ENCODE data around the gene LRTM2.

The LRTM2 gene

GRCh38 chr12:1869145-1869544, 48.8 kb downstream of the LRTM2 start:
- Histone ChIP-seq H3K4me1 (ENCODE audit: control insufficient read depth, low read depth, low read length) (no peaks in the 10 kb centered on the region), H3K36me3 (ENCODE audit: control insufficient read depth, low read depth, low read length) (no peaks in the 10 kb centered on the region), H3K4me3 (ENCODE audit: low read length) (no peak overlapping the region), H3K27ac (ENCODE audit: low read length) (no peak overlapping the region), H3K27me3 (ENCODE audit: control insufficient read depth, insufficient read depth, low read length) (no peaks in the 10 kb centered on the region), H3K9ac (ENCODE audit: low read length) (no peak overlapping the region), H3K9me3 (ENCODE audit: control insufficient read depth, low read depth, low read length) (no peaks in the 10 kb centered on the region)

GRCh38 chr12:1870086-1870485, 49.7 kb downstream of the LRTM2 start:
- no peaks in the 10 kb centered on the region for H3K4me1 ChIP-seq (ENCODE audit: control insufficient read depth, low read depth, low read length)
- no peaks in the 10 kb centered on the region for H3K9me3 ChIP-seq (ENCODE audit: control insufficient read depth, low read depth, low read length)
- H3K9ac ChIP-seq (ENCODE audit: low read length): no peak overlapping the region
- no peak overlapping the region for H3K27ac ChIP-seq (ENCODE audit: low read length)
- H3K36me3 ChIP-seq (ENCODE audit: control insufficient read depth, low read depth, low read length): no peaks in the 10 kb centered on the region
- no peak overlapping the region for H3K4me3 ChIP-seq (ENCODE audit: low read length)
- no peaks in the 10 kb centered on the region for H3K27me3 ChIP-seq (ENCODE audit: control insufficient read depth, insufficient read depth, low read length)

DNA sequence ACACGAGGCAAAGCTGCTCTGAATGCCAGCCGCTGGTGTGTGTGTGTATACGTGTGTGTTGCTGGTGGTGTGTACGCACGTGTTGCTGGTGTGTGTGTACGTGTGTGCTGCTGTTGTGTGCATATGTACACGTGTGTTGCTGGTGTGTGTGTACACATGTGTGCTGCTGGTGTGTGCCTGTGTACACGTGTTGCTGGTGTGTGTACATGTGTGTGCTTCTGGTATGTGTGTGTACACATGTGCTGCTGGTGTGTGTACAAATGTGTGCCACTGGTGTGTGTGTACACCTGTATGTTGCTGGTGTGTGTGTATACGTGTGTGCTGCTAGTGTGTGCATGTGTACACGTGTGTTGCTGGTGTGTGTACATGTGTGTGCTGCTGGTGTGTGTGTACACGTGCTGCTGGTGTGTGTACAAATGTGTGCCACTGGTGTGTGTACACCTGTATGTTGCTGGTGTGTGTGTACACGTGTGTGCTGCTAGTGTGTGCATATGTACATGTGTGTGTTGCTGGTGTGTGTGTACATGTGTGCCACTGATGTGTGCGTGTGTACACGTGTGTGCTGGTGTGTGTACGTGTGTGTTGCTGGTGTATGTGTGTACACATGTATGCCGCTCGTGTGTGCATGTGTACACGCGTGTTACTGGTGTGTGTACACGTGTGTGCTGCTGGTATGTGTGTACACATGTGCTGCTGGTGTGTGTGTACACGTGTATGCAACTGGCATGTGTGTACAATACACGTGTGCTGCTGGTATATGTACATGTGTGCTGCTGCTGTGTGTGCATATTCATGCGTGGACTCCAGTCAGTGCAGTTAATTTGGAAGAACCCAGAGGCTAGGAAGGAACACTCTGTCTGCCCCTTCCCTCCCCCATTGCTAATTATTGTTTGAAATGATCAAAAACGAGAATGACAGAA, 50.9 kb downstream of the LRTM2 start:
- no peak overlapping the region for H3K9ac ChIP-seq (ENCODE audit: low read length)
- no peaks in the 10 kb centered on the region for H3K27me3 ChIP-seq (ENCODE audit: control insufficient read depth, insufficient read depth, low read length)
- no peaks in the 10 kb centered on the region for H3K4me1 ChIP-seq (ENCODE audit: control insufficient read depth, low read depth, low read length)
- H3K4me3 ChIP-seq (ENCODE audit: low read length): no peak overlapping the region
- H3K27ac ChIP-seq (ENCODE audit: low read length): no peak overlapping the region
- H3K36me3 ChIP-seq (ENCODE audit: control insufficient read depth, low read depth, low read length): no peaks in the 10 kb centered on the region
- H3K9me3 ChIP-seq (ENCODE audit: control insufficient read depth, low read depth, low read length): no peaks in the 10 kb centered on the region

- no peak overlapping the region for H3K4me3 ChIP-seq (ENCODE audit: low read length)
Observed at GRCh38 chr12:1872001-1872400, 51.6 kb downstream of the LRTM2 start.

GRCh38 chr12:1872448-1872847, 52.1 kb downstream of the LRTM2 start:
- H3K9me3 ChIP-seq (ENCODE audit: control insufficient read depth, low read depth, low read length): no peaks in the 10 kb centered on the region

More at GRCh38 chr12:1872001-1872400, 51.6 kb downstream of the LRTM2 start:
- no peaks in the 10 kb centered on the region for H3K36me3 ChIP-seq (ENCODE audit: control insufficient read depth, low read depth, low read length)
- H3K9ac ChIP-seq (ENCODE audit: low read length): no peak overlapping the region
- H3K4me1 ChIP-seq (ENCODE audit: control insufficient read depth, low read depth, low read length): no peaks in the 10 kb centered on the region
- no peaks in the 10 kb centered on the region for H3K9me3 ChIP-seq (ENCODE audit: control insufficient read depth, low read depth, low read length)
- no peak overlapping the region for H3K27ac ChIP-seq (ENCODE audit: low read length)
- H3K27me3 ChIP-seq (ENCODE audit: control insufficient read depth, insufficient read depth, low read length): no peaks in the 10 kb centered on the region

GRCh38 chr12:1873531-1874510, 53.5 kb downstream of the LRTM2 start:
- no peak overlapping the region for H3K4me3 ChIP-seq (ENCODE audit: low read length)
- no peaks in the 10 kb centered on the region for H3K36me3 ChIP-seq (ENCODE audit: control insufficient read depth, low read depth, low read length)
- H3K27ac ChIP-seq (ENCODE audit: low read length): no peak overlapping the region
- no peaks in the 10 kb centered on the region for H3K4me1 ChIP-seq (ENCODE audit: control insufficient read depth, low read depth, low read length)
- H3K27me3 ChIP-seq (ENCODE audit: control insufficient read depth, insufficient read depth, low read length): no peaks in the 10 kb centered on the region
- no peaks in the 10 kb centered on the region for H3K9me3 ChIP-seq (ENCODE audit: control insufficient read depth, low read depth, low read length)
- no peak overlapping the region for H3K9ac ChIP-seq (ENCODE audit: low read length)

More at GRCh38 chr12:1872448-1872847, 52.1 kb downstream of the LRTM2 start:
- Histone ChIP-seq H3K4me3 (ENCODE audit: low read length) (no peak overlapping the region), H3K27me3 (ENCODE audit: control insufficient read depth, insufficient read depth, low read length) (no peaks in the 10 kb centered on the region), H3K9ac (ENCODE audit: low read length) (no peak overlapping the region), H3K27ac (ENCODE audit: low read length) (no peak overlapping the region), H3K36me3 (ENCODE audit: control insufficient read depth, low read depth, low read length) (no peaks in the 10 kb centered on the region), H3K4me1 (ENCODE audit: control insufficient read depth, low read depth, low read length) (no peaks in the 10 kb centered on the region)

DNA sequence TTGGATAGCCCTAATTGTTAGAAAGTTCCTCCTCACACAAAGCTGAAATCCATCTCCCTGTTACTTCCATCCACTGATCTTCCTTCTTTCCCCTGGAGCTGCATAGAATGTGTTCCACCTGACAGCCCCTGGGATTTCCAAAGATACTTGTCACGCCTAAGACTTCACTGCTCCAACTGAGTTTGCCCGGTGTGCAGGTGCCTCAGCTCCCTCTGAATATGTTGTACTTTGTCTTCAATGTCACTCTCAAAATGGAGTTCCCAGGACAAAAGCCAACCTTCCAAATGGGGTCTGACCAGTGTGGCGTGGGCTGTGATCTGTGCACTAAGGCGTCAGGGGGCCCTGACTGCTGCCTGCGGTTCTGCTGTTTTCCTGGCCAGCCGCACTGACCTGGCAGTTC, 55.2 kb downstream of the LRTM2 start:
- Histone ChIP-seq H3K4me3 (ENCODE audit: low read length) (no peak overlapping the region), H3K36me3 (ENCODE audit: control insufficient read depth, low read depth, low read length) (no peaks in the 10 kb centered on the region), H3K9ac (ENCODE audit: low read length) (no peak overlapping the region), H3K9me3 (ENCODE audit: control insufficient read depth, low read depth, low read length) (no peaks in the 10 kb centered on the region), H3K27ac (ENCODE audit: low read length) (no peak overlapping the region), H3K4me1 (ENCODE audit: control insufficient read depth, low read depth, low read length) (no peaks in the 10 kb centered on the region), H3K27me3 (ENCODE audit: control insufficient read depth, insufficient read depth, low read length) (no peaks in the 10 kb centered on the region)

DNA sequence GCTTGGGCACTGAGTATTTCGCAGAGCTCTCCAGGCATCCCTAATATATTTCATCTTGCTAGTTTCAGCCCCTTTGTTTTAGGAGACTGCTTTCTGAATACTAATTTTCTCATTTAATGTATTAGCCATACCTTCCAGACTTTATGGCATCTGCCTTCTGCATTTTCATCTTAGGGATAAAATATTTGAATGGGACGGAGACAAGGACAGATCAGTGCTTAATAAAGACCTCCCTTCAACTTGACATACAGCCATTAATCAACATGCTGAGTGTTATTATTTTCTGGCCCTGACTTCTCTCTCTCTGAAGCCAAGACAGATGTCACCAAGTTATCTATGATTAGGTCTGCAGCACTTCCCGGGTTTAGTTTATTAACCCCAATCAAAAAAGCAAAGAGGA, 55.7 kb downstream of the LRTM2 start:
- H3K36me3 ChIP-seq (ENCODE audit: control insufficient read depth, low read depth, low read length): no peaks in the 10 kb centered on the region
- H3K9ac ChIP-seq (ENCODE audit: low read length): no peak overlapping the region
- H3K27me3 ChIP-seq (ENCODE audit: control insufficient read depth, insufficient read depth, low read length): no peaks in the 10 kb centered on the region
- H3K4me1 ChIP-seq (ENCODE audit: control insufficient read depth, low read depth, low read length): no peaks in the 10 kb centered on the region
- no peaks in the 10 kb centered on the region for H3K9me3 ChIP-seq (ENCODE audit: control insufficient read depth, low read depth, low read length)
- H3K27ac ChIP-seq (ENCODE audit: low read length): no peak overlapping the region
- no peak overlapping the region for H3K4me3 ChIP-seq (ENCODE audit: low read length)

GRCh38 chr12:1877169-1877878, 57.0 kb downstream of the LRTM2 start:
- H3K4me3 ChIP-seq (ENCODE audit: low read length): no peak overlapping the region
- no peaks in the 10 kb centered on the region for H3K27me3 ChIP-seq (ENCODE audit: control insufficient read depth, insufficient read depth, low read length)
- H3K36me3 ChIP-seq (ENCODE audit: control insufficient read depth, low read depth, low read length): no peaks in the 10 kb centered on the region
- H3K9ac ChIP-seq (ENCODE audit: low read length): no peak overlapping the region
- H3K9me3 ChIP-seq (ENCODE audit: control insufficient read depth, low read depth, low read length): no peaks in the 10 kb centered on the region
- no peaks in the 10 kb centered on the region for H3K4me1 ChIP-seq (ENCODE audit: control insufficient read depth, low read depth, low read length)
- H3K27ac ChIP-seq (ENCODE audit: low read length): no peak overlapping the region

DNA sequence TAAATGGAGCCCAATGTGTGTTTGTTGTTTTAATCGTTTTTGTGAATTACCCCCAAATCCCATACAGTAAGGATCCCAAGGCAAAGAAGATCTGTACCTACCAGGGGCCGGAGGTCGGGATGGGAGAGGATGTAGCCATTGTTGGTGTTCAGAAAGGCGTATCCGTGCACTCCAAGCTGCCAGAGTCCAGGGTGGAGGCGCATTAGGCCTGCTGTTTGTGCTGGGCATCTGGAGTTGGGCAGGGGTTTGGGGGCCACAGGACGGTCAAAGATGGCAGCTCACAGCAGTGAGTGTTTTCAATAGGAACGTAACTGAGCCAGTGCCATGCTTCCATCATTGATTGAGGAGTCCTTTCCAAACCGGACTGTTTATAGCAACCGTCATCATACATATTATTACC, 57.8 kb downstream of the LRTM2 start:
- Histone ChIP-seq H3K9ac (ENCODE audit: low read length) (no peak overlapping the region), H3K27ac (ENCODE audit: low read length) (no peak overlapping the region), H3K36me3 (ENCODE audit: control insufficient read depth, low read depth, low read length) (no peaks in the 10 kb centered on the region), H3K4me3 (ENCODE audit: low read length) (no peak overlapping the region), H3K27me3 (ENCODE audit: control insufficient read depth, insufficient read depth, low read length) (no peaks in the 10 kb centered on the region), H3K4me1 (ENCODE audit: control insufficient read depth, low read depth, low read length) (no peaks in the 10 kb centered on the region), H3K9me3 (ENCODE audit: control insufficient read depth, low read depth, low read length) (no peaks in the 10 kb centered on the region)

GRCh38 chr12:1878695-1879094, 58.3 kb downstream of the LRTM2 start:
- no peak overlapping the region for H3K4me3 ChIP-seq (ENCODE audit: low read length)

More at GRCh38 chr12:1878695-1879094, 58.3 kb downstream of the LRTM2 start:
- no peaks in the 10 kb centered on the region for H3K9me3 ChIP-seq (ENCODE audit: control insufficient read depth, low read depth, low read length)
- no peak overlapping the region for H3K27ac ChIP-seq (ENCODE audit: low read length)
- no peaks in the 10 kb centered on the region for H3K27me3 ChIP-seq (ENCODE audit: control insufficient read depth, insufficient read depth, low read length)
- no peaks in the 10 kb centered on the region for H3K4me1 ChIP-seq (ENCODE audit: control insufficient read depth, low read depth, low read length)
- H3K36me3 ChIP-seq (ENCODE audit: control insufficient read depth, low read depth, low read length): no peaks in the 10 kb centered on the region
- H3K9ac ChIP-seq (ENCODE audit: low read length): no peak overlapping the region
